ENCODE data around the gene ZFTA. TPM values are rescaled to one million over a fixed set of nuclear protein-coding genes. Genes with fewer than 3 reads are reported as not detected.

Gene ZFTA
- total RNA-seq, 3 donors from 2014 or later = 4.8 to 27.1 (median 5.4) TPM

DNA sequence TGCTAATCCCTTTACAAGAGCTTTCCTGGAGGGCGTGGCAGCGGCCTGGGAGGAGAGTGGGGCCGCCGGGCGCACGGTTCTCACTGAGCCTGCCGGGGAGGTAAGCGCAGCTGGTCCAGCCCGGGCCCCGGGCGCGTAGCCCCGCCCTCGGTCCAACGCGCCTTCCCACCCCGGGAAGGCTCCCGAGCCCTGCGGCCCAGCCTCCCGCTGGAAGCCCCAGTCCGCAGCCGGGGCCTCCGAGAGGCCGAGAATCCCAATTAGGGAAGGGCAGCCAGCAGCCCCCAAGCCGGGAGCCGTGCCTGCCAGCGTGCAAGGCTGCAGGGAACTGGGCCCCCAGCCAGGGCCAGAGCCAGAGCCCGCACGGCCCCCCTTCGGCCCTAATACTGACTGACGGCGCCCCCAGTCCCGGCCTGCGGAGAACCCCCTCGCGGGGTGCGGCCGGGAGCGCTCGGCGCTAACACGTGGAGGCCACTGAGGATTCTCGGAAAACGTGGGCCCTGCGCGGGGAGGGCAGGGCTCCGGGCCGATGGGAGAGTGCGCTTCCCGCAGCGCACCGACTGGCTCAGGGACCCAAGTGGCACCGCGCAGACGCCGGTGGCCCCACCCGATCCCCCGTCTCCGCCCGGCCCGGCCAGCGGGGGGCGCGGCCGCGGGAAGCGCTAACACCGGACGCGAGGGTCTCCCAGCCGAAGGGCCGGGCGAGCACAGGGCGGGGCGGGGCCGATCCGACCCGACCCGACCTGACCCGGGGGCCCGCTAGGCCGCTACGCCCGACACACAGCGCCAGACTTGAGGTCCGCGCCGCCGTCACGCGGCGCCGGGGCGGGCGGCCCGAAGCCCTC, 5.7 kb downstream of the ZFTA start:
- Histone ChIP-seq H3K4me1 (ENCODE audit: low read depth) (peaks cover 33% of the 10 kb centered on the region), H3K9me3 (no peaks in the 10 kb centered on the region), H3K36me3 (ENCODE audit: low read depth) (no peaks in the 10 kb centered on the region), H3K4me3 (no peak overlapping the region)
- ATAC-seq (peak; percentile 69), DNase-seq (peak; percentile 41 to 66 (median 63))
- intact Hi-C loops (cut with DNase I, micrococcal nuclease) = no loop called here
- TF ChIP-seq, protein P1, sequence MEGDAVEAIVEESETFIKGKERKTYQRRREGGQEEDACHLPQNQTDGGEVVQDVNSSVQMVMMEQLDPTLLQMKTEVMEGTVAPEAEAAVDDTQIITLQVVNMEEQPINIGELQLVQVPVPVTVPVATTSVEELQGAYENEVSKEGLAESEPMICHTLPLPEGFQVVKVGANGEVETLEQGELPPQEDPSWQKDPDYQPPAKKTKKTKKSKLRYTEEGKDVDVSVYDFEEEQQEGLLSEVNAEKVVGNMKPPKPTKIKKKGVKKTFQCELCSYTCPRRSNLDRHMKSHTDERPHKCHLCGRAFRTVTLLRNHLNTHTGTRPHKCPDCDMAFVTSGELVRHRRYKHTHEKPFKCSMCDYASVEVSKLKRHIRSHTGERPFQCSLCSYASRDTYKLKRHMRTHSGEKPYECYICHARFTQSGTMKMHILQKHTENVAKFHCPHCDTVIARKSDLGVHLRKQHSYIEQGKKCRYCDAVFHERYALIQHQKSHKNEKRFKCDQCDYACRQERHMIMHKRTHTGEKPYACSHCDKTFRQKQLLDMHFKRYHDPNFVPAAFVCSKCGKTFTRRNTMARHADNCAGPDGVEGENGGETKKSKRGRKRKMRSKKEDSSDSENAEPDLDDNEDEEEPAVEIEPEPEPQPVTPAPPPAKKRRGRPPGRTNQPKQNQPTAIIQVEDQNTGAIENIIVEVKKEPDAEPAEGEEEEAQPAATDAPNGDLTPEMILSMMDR (IDR thresholded peaks at IDR 0.05) = no peak

DNA sequence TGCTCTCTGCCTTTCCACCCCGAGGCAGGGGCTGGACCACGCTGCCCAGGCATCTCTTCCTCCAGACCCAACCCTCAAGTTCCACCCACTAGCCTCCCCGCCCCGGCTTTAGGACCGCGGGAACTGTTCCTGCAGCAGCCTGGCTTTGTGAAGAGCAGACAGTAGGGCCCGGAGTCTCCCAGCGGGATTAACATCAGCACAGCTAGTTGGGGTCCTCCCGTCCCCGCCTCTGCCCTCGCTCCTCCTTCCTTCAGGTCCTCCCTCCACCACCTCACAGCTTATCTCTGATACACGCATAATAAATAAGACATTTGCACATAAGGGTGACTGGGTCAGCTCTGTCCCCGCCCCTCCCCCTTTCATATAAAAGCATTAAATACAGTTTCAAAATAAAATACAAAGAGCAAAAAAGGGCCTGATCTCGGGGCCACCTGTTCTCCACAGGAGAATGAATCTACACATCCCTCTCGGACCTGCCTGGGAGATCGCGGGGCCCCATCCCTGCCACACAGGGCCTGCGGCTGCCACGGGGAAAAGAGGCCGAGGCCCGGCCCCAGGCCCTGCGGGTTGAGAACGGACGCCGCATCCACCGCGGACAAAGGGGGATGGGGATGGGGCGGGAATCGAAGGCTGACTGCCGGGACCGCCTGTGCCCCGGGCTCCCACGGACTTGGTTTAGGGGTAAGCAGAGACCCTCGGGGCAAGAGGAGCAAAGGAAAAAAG, 6.5 kb downstream of the ZFTA start:
- Histone ChIP-seq H3K4me1 (ENCODE audit: low read depth) (peaks cover 30% of the 10 kb centered on the region), H3K36me3 (ENCODE audit: low read depth) (no peaks in the 10 kb centered on the region), H3K4me3 (no peak overlapping the region), H3K9me3 (no peaks in the 10 kb centered on the region)
- DNase-seq (peak in 1 of 3 donors; percentile 14), ATAC-seq (no peak)
- intact Hi-C loops (cut with DNase I, micrococcal nuclease) = no loop called here
- TF ChIP-seq, protein P1 (IDR thresholded peaks at IDR 0.05) = no peak

DNA sequence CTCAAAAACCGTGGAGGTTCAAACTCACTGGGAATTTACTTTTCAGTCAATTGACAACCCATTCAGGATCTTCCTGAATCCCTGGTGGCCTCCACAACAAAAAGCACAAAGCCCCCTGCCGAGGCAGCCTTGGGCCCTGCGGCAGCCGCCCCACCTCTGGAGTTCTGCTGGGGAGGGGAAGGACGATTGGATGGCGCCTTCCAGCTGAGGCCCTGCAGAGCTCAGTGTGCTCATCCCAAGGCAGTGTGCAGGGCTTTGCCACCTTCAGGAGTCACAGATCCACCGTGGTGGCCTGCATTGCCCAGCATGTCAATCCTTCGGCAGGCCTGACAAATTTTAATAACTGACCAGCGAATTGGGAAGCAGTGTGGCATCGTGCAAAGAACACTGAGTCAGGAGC, 7.4 kb downstream of the ZFTA start:
- Histone ChIP-seq H3K9me3 (no peaks in the 10 kb centered on the region), H3K36me3 (ENCODE audit: low read depth) (no peaks in the 10 kb centered on the region), H3K4me3 (no peak overlapping the region), H3K4me1 (ENCODE audit: low read depth) (peaks cover 23% of the 10 kb centered on the region)
- TF ChIP-seq, protein P1 (IDR thresholded peaks at IDR 0.05) = no peak
- DNase-seq = no peak
- intact Hi-C loops (cut with DNase I, micrococcal nuclease) = no loop called here
- ATAC-seq = no peak

DNA sequence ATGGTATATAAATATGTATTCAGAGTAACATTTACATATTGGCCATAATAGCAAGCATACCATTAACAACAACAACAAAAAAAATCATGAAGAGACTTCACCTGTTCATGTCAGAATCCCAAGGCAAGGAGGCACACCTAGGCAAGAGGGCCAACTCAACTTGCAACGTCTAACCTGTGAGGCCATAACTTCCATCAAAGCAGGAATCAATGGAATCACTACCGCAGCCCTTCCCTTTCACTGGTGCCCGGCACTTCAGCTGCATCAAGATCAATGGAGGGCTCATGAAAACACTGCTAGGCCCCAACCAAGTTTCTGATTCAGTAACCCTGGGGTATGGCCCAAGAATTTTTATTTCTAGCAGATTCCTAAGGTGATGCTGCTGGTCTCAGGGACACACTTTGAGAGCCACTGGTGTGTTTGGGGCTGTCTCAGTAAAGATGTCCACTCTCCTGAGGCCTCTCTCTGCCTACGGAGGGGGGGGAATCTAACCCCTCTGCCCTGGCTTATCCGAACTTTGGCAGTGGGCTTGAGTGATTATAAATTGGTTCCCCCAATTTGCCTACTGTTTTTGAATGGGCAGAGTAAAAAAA, 8.0 kb downstream of the ZFTA start:
- Histone ChIP-seq H3K4me1 (ENCODE audit: low read depth) (peaks cover 17% of the 10 kb centered on the region), H3K9me3 (no peaks in the 10 kb centered on the region), H3K4me3 (no peak overlapping the region), H3K36me3 (ENCODE audit: low read depth) (no peaks in the 10 kb centered on the region)
- TF ChIP-seq, protein P1 (IDR thresholded peaks at IDR 0.05) = no peak
- ATAC-seq (no peak), DNase-seq (no peak)
- intact Hi-C loops (cut with DNase I, micrococcal nuclease) = no loop called here

DNA sequence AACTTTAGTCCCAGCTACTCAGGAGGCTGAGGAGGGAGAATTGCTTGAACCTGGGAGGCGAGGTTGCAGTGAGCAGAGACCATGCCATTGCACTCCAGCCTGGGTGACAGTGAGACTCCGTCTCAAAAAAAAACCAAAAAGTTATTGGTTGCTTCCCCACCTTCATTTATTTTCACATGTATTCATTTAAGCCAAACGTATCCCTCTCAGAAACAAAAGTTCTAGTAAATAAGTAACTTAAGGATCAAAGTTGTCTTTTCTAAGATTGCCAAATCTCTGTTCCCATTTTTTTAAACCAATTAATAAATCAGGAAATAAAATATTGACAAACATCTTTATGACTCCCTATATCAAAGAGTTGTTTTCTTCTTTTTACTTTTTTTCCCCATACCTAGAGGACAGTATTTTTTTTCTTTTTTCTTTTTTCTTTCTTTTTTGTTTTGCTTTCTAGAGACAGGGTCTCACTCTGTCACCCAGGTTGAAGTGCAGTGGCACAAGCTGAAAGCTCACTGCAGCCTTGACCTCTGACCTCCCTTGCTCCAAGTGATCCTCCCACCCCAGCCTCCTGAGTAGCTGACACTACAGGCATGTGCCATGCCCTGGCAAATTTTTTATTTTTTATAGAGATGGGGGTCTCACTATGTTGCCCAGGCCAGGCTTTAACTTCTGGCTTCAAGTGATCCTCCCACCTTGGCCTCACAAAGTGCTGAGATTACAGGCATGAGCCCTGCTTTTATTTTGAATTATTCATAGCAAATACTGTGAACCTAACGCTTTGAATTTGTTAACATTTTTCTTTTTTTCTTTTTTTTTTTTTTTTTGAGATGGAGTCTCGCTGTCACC, 11.4 kb downstream of the ZFTA start:
- intact Hi-C loops (cut with DNase I, micrococcal nuclease) = no loop called here
- TF ChIP-seq, protein P1 (IDR thresholded peaks at IDR 0.05) = no peak
- ATAC-seq (no peak), DNase-seq (no peak)
- Histone ChIP-seq H3K9me3 (no peaks in the 10 kb centered on the region), H3K4me3 (no peak overlapping the region), H3K36me3 (ENCODE audit: low read depth) (no peaks in the 10 kb centered on the region), H3K4me1 (ENCODE audit: low read depth) (peaks cover 1% of the 10 kb centered on the region)

All from mucosa of descending colon (tissue), 3 donors.